ENCODE measurements around the gene UBL3. TPM values are rescaled to one million over a fixed set of nuclear protein-coding genes. Genes with fewer than 3 reads are reported as not detected.

UBL3 gene
- total and polyA plus RNA-seq, 2 of the 8 experiments (the other 6 are each of a cell fraction or from before 2014, with no cell fraction given), result 5.3 to 16.1 TPM

DNA sequence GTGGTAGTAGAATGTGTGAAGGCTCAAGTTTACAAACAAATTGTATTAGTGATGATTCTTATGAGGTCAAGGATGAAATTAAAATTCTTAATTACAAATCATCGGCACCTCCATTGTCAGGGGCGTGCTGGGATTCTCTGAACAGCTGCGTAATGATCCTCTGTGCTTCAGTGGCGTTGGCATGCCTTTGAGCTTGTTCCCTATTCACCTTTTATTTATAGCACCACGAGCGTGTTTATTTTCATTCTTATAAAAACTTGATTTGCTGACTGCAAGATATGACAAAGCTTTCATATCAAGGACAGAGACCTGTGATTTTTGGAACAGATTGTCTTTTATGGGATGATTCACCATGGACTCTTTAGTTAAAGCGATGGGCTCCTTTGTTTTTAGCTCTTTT is 18.2 kb upstream of the UBL3 start:
- H4K8ac ChIP-seq (ENCODE audit: extremely low read depth, insufficient read depth, low read length), result no peak overlapping the region
- no peaks in the 10 kb centered on the region for H3K4me1 ChIP-seq (replicated peaks in 1 of 4; ENCODE audit: control insufficient read depth in 3 of 4, insufficient read depth in 4 of 4, low read length in 3 of 4)
- no peaks in the 10 kb centered on the region for H4K20me1 ChIP-seq (replicated peaks in 1 of 2; ENCODE audit: control insufficient read depth in 1 of 2, insufficient read depth in 2 of 2, low read length in 2 of 2)
- H3K79me2 ChIP-seq (ENCODE audit: control insufficient read depth in 1 of 2, insufficient read depth in 2 of 2, low read length in 2 of 2), result no peaks in the 10 kb centered on the region
- no peak overlapping the region for H2BK15ac ChIP-seq (ENCODE audit: low read length)
- H4K91ac ChIP-seq (replicated peaks; ENCODE audit: insufficient read length, low read length), result no peak overlapping the region
- no peak overlapping the region for H3K27ac ChIP-seq (ENCODE audit: low read depth, low read length)
- H2BK5ac ChIP-seq (ENCODE audit: low read depth, low read length), result no peak overlapping the region
- no peak overlapping the region for H2AK5ac ChIP-seq (ENCODE audit: low read depth, low read length)
- H3K18ac ChIP-seq (ENCODE audit: extremely low read depth, low read length), result no peak overlapping the region
- H3K4me2 ChIP-seq (ENCODE audit: insufficient read depth in 1 of 2, low read depth in 2 of 2, low read length in 2 of 2), result no peak overlapping the region
- H3K4ac ChIP-seq (replicated peaks; ENCODE audit: insufficient read length, low read depth, low read length), result no peak overlapping the region
- ChIA-PET POLR2A (ENCODE audit: partially characterized antibody) (no interaction called here), CTCF (ENCODE audit: partially characterized antibody) (interaction anchor here (0.6 to 1.0 kb wide), 2 partner anchors 14 to 1066 kb away, joined by 3 read pairs; no protein-coding TSS in a partner anchor)
- FAIRE-seq (no peak), DNase-seq (ENCODE audit: low read depth in 1 of 2, low spot score in 2 of 2) (no peak)
- no peak overlapping the region for H3K23ac ChIP-seq (ENCODE audit: insufficient read length)
- H3K4me3 ChIP-seq (ENCODE audit: extremely low read depth in 1 of 4, insufficient read depth in 2 of 4, low read depth in 3 of 4, low read length in 4 of 4), result no peak overlapping the region
- H3K27me3 ChIP-seq (replicated peaks in 1 of 4; ENCODE audit: control insufficient read depth in 3 of 4, extremely low read depth in 1 of 4, insufficient read depth in 3 of 4, low read length in 3 of 4), result no peaks in the 10 kb centered on the region; a peak in 1 of 7 replicates
- no peaks in the 10 kb centered on the region for H3K79me1 ChIP-seq (ENCODE audit: low read depth, low read length)
- H2AFZ ChIP-seq (ENCODE audit: low read length), result no peak overlapping the region
- H4K5ac ChIP-seq (ENCODE audit: insufficient read length, low read depth, low read length), result no peak overlapping the region
- 89% methylated on average over 7 of the region's 7 CpGs; no CpG with 5 or more reads in 1 of the 2 experiments for WGBS, 2 experiments (ENCODE audit: extremely low coverage in 1 of 2, insufficient coverage in 1 of 2, insufficient read length in 1 of 2, insufficient replicate concordance in 2 of 2, low coverage in 1 of 2, low lambda C conversion rate in 2 of 2, missing lambda C conversion rate in 1 of 2)
- H3K56ac ChIP-seq (replicated peaks; ENCODE audit: insufficient read length, low read depth, low read length), result no peak overlapping the region
- H2BK20ac ChIP-seq (ENCODE audit: low read length), result no peak overlapping the region
- no peak overlapping the region for H2BK12ac ChIP-seq (ENCODE audit: low read depth, low read length)
- no peaks in the 10 kb centered on the region for H3K36me3 ChIP-seq (ENCODE audit: control insufficient read depth in 2 of 4, insufficient read depth in 4 of 4, low read length in 3 of 4)
- H3K9me3 ChIP-seq (ENCODE audit: insufficient read depth in 2 of 2, low read depth in 1 of 2, low read length in 1 of 2), result no peaks in the 10 kb centered on the region
- no peak overlapping the region for H3K9ac ChIP-seq (replicated peaks in 1 of 4; ENCODE audit: extremely low read depth in 1 of 4, low read depth in 3 of 4, low read length in 3 of 4)
- H3K23me2 ChIP-seq (ENCODE audit: low read depth, low read length), result no peaks in the 10 kb centered on the region
- H3K14ac ChIP-seq (ENCODE audit: insufficient read length), result no peak overlapping the region
- H2BK120ac ChIP-seq (replicated peaks; ENCODE audit: low read depth, low read length), result no peak overlapping the region
- TF ChIP-seq MAFK (IDR thresholded peaks at IDR 0.05; ENCODE audit: low read depth, low read length) (no peak), EGR1 (IDR thresholded peaks at IDR 0.05; ENCODE audit: borderline replicate concordance, low read depth, low read length) (no peak), HDAC2 (IDR thresholded peaks at IDR 0.05; ENCODE audit: borderline replicate concordance in 1 of 2, low read depth in 2 of 2, low read length in 2 of 2) (no peak), HDAC6 (IDR thresholded peaks at IDR 0.05; ENCODE audit: low read depth, low read length) (no peak), CBX5 (IDR thresholded peaks at IDR 0.05; ENCODE audit: low read depth, low read length) (no peak), EZH2 (IDR thresholded peaks at IDR 0.05; ENCODE audit: low read depth, low read length, severe bottlenecking) (no peak), GTF2F1 (IDR thresholded peaks at IDR 0.05; ENCODE audit: borderline replicate concordance, low read depth, low read length) (no peak), RNF2 (IDR thresholded peaks at IDR 0.05; ENCODE audit: borderline replicate concordance, low read depth, low read length, missing control alignments, poor library complexity, severe bottlenecking) (no peak), RAD21 (IDR thresholded peaks at IDR 0.05 in 1 of 2, conservative IDR thresholded peaks at IDR 0.05 in 1 of 2; ENCODE audit: low read depth in 2 of 2, low read length in 2 of 2) (no peak), BACH1 (IDR thresholded peaks at IDR 0.05; ENCODE audit: low read length) (no peak), EP300 (IDR thresholded peaks at IDR 0.05; ENCODE audit: borderline replicate concordance in 1 of 2, low read depth in 2 of 2, low read length in 2 of 2) (no peak)
- TF ChIP-seq, protein P1, sequence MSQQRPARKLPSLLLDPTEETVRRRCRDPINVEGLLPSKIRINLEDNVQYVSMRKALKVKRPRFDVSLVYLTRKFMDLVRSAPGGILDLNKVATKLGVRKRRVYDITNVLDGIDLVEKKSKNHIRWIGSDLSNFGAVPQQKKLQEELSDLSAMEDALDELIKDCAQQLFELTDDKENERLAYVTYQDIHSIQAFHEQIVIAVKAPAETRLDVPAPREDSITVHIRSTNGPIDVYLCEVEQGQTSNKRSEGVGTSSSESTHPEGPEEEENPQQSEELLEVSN (IDR thresholded peaks at IDR 0.05), result no peak
